AG10803 (cell line): ENCODE results near the gene NOS2.

Experiments used
- DNase-seq: peaks from one replicate; pipeline ENCODE4 v3.0.0; 2010; ENCODE audit warnings: low read depth
- H3K4me3 ChIP-seq: 2 replicates; pipeline ENCODE4 v1.5.1; 2011; ENCODE audit warnings: mild to moderate bottlenecking, low read length, control low read depth
- CTCF ChIP-seq: conservative IDR thresholded peaks from 2 replicates; pipeline ENCODE4 v1.5.1; 2011; ENCODE audit warnings: mild to moderate bottlenecking, low read length, control low read depth, inconsistent platforms

The NOS2 gene

DNA sequence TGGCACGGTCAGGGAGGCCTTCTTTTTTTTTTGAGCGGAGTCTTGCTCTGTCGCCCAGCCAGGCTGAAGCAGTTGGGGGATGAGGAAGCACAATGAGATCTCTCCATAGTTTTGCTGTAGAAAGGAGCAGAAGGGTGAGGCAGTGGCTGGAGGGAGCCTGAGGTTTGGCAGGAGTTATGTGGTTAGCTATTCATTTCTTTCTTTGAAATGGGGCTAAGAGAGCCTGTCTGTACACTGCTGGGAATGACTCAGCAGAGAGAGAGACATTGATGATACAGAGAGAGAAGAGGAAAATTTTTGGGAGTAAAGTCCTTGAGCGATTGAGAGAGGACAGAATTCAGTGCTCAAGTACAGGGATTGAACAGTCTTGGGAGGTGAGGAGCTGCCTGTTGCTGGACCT, 22.1 kb downstream of the NOS2 start:
- DNase-seq: peak; percentile 54
- TF ChIP-seq CTCF: no peak
- H3K4me3 ChIP-seq: no peak overlapping the region

DNA sequence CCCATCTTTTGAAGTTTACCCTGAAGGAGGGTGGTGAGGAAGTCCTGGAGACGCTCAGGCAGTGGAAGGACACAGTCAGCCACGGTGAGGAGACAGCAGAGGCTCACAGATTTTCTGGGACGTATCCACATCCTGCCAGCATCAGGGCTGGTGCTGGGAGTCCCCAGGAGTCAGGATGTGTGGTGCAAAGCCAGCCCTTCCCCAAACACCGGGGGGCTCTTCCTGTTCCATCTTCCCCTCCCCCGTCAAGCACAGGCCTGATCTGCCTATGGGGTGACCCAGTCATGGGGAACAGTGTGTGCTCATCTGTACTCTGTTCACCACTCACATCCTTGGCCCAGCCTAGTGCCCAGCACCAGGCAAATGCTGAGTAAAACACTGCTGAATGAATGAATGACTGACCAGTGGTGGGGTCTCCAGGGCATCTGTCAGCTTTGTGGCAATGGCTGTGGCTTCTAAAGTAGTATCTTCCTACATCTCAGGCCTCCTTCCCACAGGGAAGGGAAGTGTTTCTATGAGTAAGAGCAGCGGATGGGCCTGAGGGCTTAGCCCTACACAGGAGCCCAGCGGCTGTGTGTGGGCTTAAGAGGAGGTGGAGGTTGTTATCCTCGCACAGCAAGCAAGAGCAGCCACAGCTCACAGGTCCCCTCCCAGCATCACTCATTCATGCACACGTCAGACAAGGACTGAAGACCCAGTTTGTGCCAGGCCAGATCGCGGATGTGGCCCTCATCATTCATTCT, 23.3 kb downstream of the NOS2 start:
- no peak for DNase-seq
- TF ChIP-seq CTCF: no peak
- no peak overlapping the region for H3K4me3 ChIP-seq

GRCh38 chr17:27771586-27771985, 28.7 kb downstream of the NOS2 start:
- TF ChIP-seq CTCF: no peak
- no peak overlapping the region for H3K4me3 ChIP-seq
- DNase-seq: no peak

DNA sequence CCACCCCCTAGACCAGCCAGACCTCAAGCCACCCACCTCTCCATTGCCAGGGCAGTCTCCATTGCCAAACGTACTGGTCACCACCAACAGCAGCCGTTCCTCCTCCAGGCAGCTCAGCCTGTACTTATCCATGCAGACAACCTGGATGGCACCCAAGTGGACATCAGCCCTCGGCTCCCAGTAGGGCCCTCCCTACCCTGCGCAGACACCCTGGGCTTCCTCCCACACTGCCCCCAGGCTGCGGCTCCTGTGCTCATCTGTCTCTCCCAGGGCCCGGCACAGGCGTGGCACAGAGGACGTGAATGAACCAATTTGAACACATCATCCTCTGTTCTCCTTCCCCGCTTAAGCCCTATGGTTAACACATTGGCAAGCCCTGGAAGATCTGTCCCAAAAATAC, 29.5 kb downstream of the NOS2 start:
- TF ChIP-seq CTCF: no peak
- DNase-seq: no peak
- no peak overlapping the region for H3K4me3 ChIP-seq

- no peak for DNase-seq
- TF ChIP-seq CTCF: no peak
- no peak overlapping the region for H3K4me3 ChIP-seq
Observed at GRCh38 chr17:27768858-27769410, 31.4 kb downstream of the NOS2 start.

- no peak for DNase-seq
Observed at GRCh38 chr17:27766438-27766837, 33.9 kb downstream of the NOS2 start.

More at GRCh38 chr17:27766438-27766837, 33.9 kb downstream of the NOS2 start:
- H3K4me3 ChIP-seq: no peak overlapping the region
- TF ChIP-seq CTCF: no peak
